Progenitor cell of endocrine pancreas (in vitro differentiated cells): ENCODE data around the gene ELAC1. TPM values are rescaled to one million over a fixed set of nuclear protein-coding genes. Genes with fewer than 3 reads are reported as not detected.
"Not testable (repeated sequence)": the region's sequence is repeated elsewhere in the genome, so short reads cannot be mapped to it uniquely, and the experiment has no call there.

Experiments
- DNase-seq: peaks from one replicate; pipeline ENCODE4 v3.0.0; 2021; ENCODE audit warnings: low spot score; ENCODE audit not compliant: unreplicated experiment
- H3K27ac Mint-ChIP-seq: 2 replicates; pipeline ENCODE4 v1.8.0; 2021; ENCODE audit warnings: mild to moderate bottlenecking, moderate library complexity, mixed read lengths
- H3K27me3 Mint-ChIP-seq: 2 replicates; pipeline ENCODE4 v1.8.0; 2021; ENCODE audit warnings: mixed read lengths
- H3K36me3 Mint-ChIP-seq: 2 replicates; pipeline ENCODE4 v1.8.0; 2022; ENCODE audit warnings: mixed read lengths; ENCODE audit not compliant: insufficient read depth
- H3K4me1 Mint-ChIP-seq: 2 replicates; pipeline ENCODE4 v1.8.0; 2021; ENCODE audit warnings: low read depth, mixed read lengths
- H3K4me3 Mint-ChIP-seq: 2 replicates; pipeline ENCODE4 v1.8.0; 2021; ENCODE audit warnings: low read depth, mild to moderate bottlenecking, moderate library complexity, mixed read lengths
- H3K9me3 Mint-ChIP-seq: 2 replicates; pipeline ENCODE4 v1.8.0; 2021; ENCODE audit warnings: low read depth, mixed read lengths
- total RNA-seq: library from RNA; stranded (reverse); gene quantifications from 2 replicates; pipeline ENCODE4 v1.2.1, GENCODE V29; 2021
- TF ChIP-seq, protein P1 (sequence below): fragments of 200-600 bp; sonication (generic); IDR thresholded peaks from one replicate; pipeline ENCODE4 v1.5.0; 2021; ENCODE audit warnings: antibody characterized with exemption, mild to moderate bottlenecking; ENCODE audit not compliant: unreplicated experiment

Gene ELAC1
- total RNA-seq, 1 donor from 2014 or later, result 9.2 TPM

DNA sequence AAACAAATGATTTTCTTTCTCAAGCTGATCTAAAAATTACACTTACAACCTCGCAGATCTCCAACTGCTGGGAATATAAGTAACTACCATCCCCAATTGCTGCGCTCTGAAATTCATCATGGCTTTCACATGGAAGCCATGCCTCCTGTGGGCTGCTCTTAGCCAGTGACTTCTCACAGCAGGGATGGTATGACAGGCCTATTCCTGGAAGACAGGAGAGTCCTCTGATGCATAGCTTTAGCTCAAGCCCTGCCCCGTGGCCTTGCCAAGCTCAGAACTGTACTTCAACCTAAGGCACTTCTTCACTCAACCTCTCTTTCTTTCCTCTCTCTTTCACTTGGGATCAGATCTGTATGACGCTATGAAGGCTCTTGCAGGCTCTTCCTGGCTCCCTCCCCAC lies 12.6 kb upstream of the ELAC1 start:
- no peak overlapping the region for H3K4me3 Mint-ChIP-seq
- no peak overlapping the region for H3K27ac Mint-ChIP-seq
- H3K9me3 Mint-ChIP-seq, result no peaks in the 10 kb centered on the region
- DNase-seq, result no peak
- TF ChIP-seq, protein P1, sequence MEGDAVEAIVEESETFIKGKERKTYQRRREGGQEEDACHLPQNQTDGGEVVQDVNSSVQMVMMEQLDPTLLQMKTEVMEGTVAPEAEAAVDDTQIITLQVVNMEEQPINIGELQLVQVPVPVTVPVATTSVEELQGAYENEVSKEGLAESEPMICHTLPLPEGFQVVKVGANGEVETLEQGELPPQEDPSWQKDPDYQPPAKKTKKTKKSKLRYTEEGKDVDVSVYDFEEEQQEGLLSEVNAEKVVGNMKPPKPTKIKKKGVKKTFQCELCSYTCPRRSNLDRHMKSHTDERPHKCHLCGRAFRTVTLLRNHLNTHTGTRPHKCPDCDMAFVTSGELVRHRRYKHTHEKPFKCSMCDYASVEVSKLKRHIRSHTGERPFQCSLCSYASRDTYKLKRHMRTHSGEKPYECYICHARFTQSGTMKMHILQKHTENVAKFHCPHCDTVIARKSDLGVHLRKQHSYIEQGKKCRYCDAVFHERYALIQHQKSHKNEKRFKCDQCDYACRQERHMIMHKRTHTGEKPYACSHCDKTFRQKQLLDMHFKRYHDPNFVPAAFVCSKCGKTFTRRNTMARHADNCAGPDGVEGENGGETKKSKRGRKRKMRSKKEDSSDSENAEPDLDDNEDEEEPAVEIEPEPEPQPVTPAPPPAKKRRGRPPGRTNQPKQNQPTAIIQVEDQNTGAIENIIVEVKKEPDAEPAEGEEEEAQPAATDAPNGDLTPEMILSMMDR, result no peak
- peaks cover 13% of the 10 kb centered on the region for H3K4me1 Mint-ChIP-seq
- H3K36me3 Mint-ChIP-seq, result no peaks in the 10 kb centered on the region
- H3K27me3 Mint-ChIP-seq, result no peaks in the 10 kb centered on the region

DNA sequence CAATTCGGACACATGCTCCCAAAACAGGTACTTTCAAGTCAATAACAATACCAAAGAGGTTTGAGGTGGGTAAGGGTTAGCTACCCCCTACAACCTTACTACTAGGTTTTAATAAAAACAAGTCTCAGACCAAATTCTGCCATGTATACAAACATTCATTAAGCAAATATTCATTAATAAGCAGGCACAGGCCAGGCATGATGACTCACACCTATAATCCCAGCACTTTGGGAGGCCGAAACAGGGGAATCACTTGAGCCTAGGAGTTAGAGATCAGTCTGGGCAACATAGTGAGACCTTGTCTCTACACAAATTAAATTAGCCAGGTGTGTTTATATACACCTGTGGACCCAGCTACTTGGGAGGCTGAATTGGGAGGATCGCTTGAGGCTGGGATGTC lies 11.7 kb upstream of the ELAC1 start:
- TF ChIP-seq, protein P1, result no peak
- H3K36me3 Mint-ChIP-seq, result peaks cover 2% of the 10 kb centered on the region
- H3K27me3 Mint-ChIP-seq, result no peaks in the 10 kb centered on the region
- no peak overlapping the region for H3K4me3 Mint-ChIP-seq
- no peak for DNase-seq
- no peak overlapping the region for H3K27ac Mint-ChIP-seq
- H3K9me3 Mint-ChIP-seq, result peaks cover 5% of the 10 kb centered on the region
- H3K4me1 Mint-ChIP-seq, result peaks cover 13% of the 10 kb centered on the region

DNA sequence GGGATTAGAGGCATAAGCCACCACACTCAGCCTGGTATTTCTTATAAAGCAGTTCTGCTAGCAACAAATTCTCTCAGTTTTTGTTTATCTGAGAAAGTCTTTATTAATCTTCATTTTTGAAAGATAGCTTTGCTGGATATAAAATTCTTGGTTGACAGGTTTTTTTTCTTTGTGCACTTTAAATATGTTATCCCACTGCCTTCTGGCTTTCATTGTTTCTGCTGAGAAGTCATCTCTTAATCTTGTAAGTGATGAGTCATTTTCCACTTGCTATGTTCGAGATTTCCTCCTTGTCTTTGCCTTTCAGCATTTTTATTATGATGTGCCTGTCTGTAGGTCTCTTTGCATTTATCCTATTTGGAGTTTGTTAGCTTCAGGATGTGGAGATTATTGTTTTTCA lies 5.9 kb upstream of the ELAC1 start:
- no peak for DNase-seq
- Mint-ChIP-seq H3K9me3 (peaks cover 24% of the 10 kb centered on the region), H3K27ac (no peak overlapping the region), H3K36me3 (peaks cover 9% of the 10 kb centered on the region), H3K4me1 (peaks cover 12% of the 10 kb centered on the region), H3K4me3 (no peak overlapping the region), H3K27me3 (no peaks in the 10 kb centered on the region)
- TF ChIP-seq, protein P1, result no peak

DNA sequence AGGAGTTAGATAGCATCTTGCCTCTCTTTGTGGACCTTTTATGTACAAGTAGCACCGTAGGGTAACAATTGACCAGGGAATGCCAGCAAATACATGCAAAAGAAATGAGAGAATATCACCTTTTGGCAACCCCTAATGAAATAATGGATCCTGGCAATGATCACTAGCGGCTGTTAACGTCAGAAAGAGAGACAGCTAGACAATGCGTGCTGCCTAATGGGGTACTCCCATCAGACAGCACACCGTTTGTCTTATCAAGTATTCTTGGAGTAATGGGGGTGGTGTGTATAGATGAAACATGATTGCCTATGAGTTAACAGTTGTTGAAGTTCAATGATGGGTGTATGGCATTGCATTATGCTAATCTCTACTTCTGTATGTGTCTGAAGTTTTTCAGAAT lies 1.6 kb downstream of the ELAC1 start:
- Mint-ChIP-seq H3K4me3 (peak overlapping the region; percentile 93), H3K27ac (peak overlapping the region; percentile 31), H3K9me3 (no peaks in the 10 kb centered on the region)

DNA sequence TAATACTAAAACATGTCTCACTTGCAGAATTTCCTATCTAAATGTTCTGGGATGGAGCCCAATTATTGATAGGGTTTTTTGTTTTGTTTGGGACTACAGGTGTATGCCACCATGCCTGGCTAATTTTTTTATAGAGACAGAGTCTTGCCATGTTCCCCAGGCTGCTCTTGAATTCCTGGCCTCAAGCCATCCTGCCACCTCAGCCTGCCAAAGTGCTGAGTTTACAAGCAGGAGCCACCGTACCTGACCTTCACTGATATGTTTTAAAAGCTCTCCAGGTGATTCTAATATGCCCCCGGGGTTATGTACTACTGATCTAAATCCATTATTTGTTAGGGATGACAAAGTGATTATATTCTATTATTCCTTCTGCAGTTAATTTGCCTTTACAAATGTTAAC lies 2.2 kb downstream of the ELAC1 start:
- H3K36me3 Mint-ChIP-seq, result peaks cover 5% of the 10 kb centered on the region
- H3K27me3 Mint-ChIP-seq, result no peaks in the 10 kb centered on the region
- no peaks in the 10 kb centered on the region for H3K9me3 Mint-ChIP-seq
- DNase-seq, result no peak
- peaks cover 17% of the 10 kb centered on the region for H3K4me1 Mint-ChIP-seq
- TF ChIP-seq, protein P1, result no peak
- peak overlapping the region; percentile 7 for H3K4me3 Mint-ChIP-seq
- peak overlapping the region; percentile 4 for H3K27ac Mint-ChIP-seq

More for the DNA sequence above, 1.6 kb downstream of the ELAC1 start:
- H3K36me3 Mint-ChIP-seq, result peaks cover under 1% of the 10 kb centered on the region
- H3K27me3 Mint-ChIP-seq, result no peaks in the 10 kb centered on the region
- TF ChIP-seq, protein P1, result no peak
- DNase-seq, result no peak
- peaks cover 17% of the 10 kb centered on the region for H3K4me1 Mint-ChIP-seq

DNA sequence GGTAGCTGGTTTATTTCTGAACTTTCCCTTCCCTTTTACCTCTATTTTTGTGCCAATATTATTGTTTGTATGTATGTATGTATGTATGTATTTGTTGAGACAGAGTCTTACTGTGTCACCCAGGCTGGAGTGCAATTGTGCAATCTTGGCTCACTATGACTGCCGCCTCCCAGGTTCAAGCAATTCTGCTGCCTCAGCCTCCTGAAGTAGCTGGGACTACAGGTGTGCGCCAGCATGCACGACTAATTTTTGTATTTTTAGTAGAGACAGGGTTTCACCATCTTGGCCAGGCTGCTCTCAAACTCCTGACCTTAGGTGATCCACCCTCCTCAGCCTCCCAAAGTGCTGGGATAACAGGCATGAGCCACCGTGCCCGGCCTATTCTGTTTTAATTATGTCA lies 4.6 kb downstream of the ELAC1 start:
- Mint-ChIP-seq H3K9me3 (peaks cover 14% of the 10 kb centered on the region), H3K36me3 (peaks cover 27% of the 10 kb centered on the region), H3K4me1 (peaks cover 17% of the 10 kb centered on the region)
- H3K27ac Mint-ChIP-seq, H3K4me3 Mint-ChIP-seq, DNase-seq, H3K27me3 Mint-ChIP-seq: not testable (repeated sequence)
